K562 (cell line): ENCODE data around the gene FEV.

ENCODE experiments used
- ESRRA ChIP-seq: fragments of 450-650 bp; IDR thresholded peaks from 2 replicates; pipeline ENCODE4 v1.6.1; 2014; ENCODE audit warnings: low read depth, mild to moderate bottlenecking, moderate library complexity, borderline replicate concordance
- GTF2E2 ChIP-seq: fragments of 200-800 bp; sonication (Bioruptor generic); IDR thresholded peaks from 2 replicates; pipeline ENCODE4 v1.6.1; 2016; ENCODE audit warnings: missing genetic modification characterization, missing compliant biosample characterization
- RFX5 ChIP-seq: IDR thresholded peaks from 2 replicates; pipeline ENCODE4 v1.6.1; 2011; ENCODE audit warnings: low read depth, mild to moderate bottlenecking, improper control_type of control experiment, low read length

GRCh38 chr2:218992196-218992595 lies 7.2 kb upstream of the FEV start:
- TF ChIP-seq GTF2E2 (tag) (no peak), ESRRA (no peak), RFX5 (no peak)
